GM21515 (cell line): ENCODE measurements around the gene MBLAC1.

Experiments used
- ATAC-seq: cut with Tn5 transposase; IDR thresholded peaks from one replicate; pipeline ENCODE4 v1.9.1; 2021; ENCODE audit not compliant: unreplicated experiment

Gene MBLAC1

DNA sequence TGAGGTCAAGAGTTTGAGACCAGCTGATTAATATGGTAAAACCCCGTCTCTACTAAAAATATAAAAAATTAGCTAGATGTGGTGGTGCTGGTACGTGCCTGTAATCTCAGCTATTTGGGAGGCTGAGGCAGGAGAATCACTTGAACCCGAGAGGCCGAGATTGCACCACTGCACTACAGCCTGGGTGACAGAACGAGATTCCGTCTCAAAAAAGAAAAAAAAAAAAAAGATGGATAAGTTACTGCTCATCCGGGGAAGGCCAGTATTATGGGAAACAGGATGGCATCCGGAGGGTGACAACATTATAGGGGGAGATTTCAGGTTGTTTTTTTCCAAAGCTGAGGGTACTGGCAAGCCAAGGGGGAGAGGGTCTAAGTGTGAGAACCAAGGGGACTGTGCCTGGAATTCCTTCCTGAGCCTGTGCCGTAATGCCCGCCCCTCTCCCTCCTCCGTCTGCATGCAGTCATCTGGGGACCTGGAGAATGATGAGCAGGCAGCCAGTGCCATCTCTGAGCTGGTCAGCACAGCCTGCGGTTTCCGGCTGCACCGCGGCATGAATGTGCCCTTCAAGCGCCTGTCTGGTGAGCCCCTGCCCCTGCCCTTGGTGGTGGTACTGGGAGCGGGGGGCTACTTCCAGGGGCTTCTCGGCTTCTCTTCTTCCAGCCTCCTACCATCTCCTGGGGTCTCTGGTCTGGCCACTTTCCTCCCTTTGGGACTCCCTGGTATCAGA, 26.3 kb downstream of the MBLAC1 start:
- ATAC-seq: no peak

- ATAC-seq: no peak
Measured at GRCh38 chr7:100153708-100154535, 27.2 kb downstream of the MBLAC1 start.

DNA sequence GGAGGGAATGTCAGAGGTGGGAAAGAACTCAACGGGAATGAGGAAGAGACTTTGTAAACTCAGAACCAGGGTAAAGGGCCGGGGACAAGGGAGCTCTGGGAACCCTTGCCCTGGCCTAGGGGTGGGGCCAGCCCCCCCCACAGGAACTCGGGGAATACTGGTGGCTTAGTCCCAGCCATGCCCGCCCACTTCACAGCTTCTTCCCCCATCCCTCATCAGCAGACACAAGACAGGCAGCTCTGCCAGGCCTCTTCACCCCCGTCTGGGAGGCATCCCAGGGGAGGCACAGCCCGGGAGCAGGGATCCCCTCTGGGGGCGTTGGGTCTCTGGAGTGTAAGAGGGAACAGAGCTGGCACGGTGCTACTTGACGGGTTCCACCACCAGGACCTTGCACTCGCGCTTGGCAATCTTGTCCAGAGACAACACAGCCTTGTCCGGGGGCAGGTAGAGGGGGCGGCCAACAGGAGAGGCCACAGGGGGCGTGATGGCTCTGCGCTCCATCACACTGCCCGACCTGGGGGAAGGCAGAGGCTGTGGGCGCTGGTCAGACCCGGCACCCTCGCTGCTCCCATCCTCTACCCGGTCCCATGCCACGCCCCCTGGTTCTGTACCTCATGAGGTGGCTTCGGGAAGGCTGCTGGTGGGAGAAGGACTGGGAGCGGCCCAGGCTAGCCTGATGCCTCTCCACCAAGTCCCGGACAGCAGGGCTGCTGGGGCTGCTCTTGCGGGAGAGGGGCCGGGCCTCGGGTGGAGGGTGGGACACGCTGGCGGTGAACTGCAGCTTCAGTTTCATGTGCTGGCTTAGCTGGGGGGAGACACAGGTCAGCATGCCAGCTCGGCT, 28.1 kb downstream of the MBLAC1 start:
- no peak for ATAC-seq

- ATAC-seq: no peak
Measured at GRCh38 chr7:100155553-100156317, 29.0 kb downstream of the MBLAC1 start.

GRCh38 chr7:100156331-100157068, 29.7 kb downstream of the MBLAC1 start:
- ATAC-seq: no peak

DNA sequence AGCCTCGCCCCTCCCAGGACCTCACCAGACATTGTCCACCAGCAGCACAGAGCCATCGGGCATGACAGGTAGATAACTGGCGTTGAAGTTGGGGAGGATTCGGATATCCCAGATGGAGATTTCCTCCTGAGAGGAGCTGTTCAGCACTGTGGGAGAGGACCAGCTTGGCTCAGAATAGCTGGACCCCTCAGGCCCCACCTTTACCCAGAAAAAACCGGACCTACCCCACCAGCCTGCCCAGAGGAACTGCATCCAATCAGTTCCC, 30.2 kb downstream of the MBLAC1 start:
- no peak for ATAC-seq

DNA sequence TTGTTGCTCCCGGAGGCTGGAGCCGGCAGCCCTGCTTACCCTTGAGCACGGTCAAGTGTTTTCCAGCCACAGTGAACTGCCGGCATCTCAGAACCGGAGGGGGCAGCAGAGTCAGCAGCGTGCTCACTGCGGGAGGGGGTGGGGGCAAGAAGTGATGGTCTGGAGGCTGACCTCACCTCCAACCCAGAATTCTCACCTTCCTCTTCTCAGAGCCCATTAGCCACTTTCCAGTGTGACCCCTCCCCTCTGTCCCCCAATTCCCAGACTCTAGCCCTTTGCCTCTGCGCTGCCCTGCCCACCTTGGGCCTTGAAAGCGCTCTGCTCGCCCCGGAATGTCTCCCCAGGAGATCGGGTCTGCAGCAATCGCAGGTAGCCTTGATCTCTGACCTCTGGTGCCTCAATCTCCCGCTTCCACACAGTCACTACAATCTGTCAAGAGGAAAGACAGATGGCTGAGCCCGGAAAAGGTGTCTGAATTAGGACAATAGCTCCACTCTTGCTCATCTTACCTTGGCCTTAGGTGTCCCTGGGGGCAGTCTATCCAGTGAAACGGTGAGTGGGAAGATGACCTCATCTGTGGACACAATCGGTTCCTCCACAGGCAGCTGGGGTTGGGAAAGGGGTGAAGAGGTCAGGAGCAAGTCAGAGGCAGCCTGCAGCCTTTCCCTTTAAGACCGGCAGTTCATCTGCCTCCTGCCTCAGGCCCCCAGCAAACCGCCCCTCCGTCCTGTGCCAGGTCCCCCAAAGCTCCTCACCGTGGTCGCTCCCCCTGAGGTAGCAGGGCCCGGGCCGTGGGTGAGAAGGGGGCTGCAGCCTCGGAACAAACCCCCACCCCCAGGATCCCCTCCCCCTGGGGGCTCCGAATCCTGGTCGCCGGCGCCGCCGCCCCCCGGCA, 30.8 kb downstream of the MBLAC1 start:
- ATAC-seq: no peak

DNA sequence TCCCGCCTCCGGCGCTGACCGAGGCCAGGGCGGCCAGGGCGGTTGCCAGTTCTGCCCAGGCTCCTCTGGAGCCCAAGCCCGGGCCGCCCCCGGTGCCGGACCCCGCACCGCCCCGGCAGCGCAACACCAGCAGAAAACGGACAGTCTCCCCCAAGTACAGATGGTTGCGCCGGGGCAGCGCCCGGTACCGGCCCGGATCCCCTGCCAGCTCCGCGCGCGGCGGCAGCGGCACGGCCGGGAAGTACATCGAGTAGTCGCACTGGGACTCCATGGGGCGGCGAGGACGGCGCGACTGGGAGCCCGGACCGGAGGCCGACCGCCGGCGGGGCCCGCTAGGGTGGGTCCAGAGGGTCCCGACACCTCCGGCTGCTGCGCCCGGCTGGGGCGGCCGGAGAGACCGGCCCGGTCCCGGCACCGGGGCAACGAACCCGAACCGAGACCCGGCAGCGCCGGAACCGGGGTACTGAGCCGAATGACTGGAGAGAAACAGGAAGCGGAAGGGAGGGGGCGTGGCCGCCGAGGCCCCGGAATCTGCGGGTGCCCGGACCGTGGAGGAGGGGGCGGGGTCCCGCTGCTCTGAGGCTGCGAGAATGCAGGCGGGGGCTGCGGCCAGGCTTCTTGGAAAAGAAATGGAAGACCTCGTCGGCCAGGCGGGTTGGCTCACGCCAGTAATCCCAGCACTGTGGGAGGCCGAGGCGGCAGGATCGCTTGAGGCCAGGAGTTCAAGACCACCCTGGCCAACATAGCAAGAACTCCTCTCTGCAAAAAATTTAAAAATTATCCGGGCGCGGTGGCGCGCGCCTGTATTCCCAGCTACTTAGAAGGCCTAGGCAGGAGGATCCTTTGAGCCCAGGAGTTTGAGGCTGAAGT, 31.7 kb downstream of the MBLAC1 start, which contains the start of gene TRAPPC14:
TSS of gene TRAPPC14 (minus strand) at position 495 of the 870 bp plus-strand sequence. CDS start at position 271, 224 bp downstream.
- ATAC-seq: peak; percentile 64

- no peak for ATAC-seq
Measured at GRCh38 chr7:100159099-100159623, 32.4 kb downstream of the MBLAC1 start.

- no peak for ATAC-seq
Measured at GRCh38 chr7:100160067-100160466, 33.3 kb downstream of the MBLAC1 start.

DNA sequence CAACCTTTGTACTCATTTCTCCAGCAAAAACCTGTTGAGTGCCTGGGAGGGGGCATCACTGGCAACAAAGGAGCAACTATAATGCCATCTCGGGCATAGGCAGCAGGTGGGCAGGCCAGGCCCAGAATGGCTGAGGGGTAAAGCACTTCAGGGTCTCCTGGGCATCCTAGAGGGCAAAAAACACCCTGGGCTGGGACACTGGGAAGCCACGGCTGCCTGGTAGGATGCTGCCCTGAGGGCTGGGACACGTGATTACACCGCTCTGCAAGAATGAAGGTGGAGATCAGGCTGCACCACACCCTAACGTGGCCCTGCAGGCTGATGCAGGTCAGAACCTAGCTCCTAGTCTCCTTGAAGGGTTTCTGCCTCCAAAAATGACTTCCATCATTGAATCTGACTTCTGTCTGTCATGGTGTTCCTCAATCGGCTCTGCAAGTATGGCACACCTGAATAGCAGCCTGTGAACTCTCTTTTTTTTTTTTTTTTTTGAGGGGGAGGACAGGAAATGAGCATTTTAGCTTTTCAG, 36.3 kb downstream of the MBLAC1 start:
- ATAC-seq: no peak

GRCh38 chr7:100163871-100164270, 37.1 kb downstream of the MBLAC1 start:
- ATAC-seq: no peak

- no peak for ATAC-seq
Measured at GRCh38 chr7:100166317-100166940, 39.7 kb downstream of the MBLAC1 start.

DNA sequence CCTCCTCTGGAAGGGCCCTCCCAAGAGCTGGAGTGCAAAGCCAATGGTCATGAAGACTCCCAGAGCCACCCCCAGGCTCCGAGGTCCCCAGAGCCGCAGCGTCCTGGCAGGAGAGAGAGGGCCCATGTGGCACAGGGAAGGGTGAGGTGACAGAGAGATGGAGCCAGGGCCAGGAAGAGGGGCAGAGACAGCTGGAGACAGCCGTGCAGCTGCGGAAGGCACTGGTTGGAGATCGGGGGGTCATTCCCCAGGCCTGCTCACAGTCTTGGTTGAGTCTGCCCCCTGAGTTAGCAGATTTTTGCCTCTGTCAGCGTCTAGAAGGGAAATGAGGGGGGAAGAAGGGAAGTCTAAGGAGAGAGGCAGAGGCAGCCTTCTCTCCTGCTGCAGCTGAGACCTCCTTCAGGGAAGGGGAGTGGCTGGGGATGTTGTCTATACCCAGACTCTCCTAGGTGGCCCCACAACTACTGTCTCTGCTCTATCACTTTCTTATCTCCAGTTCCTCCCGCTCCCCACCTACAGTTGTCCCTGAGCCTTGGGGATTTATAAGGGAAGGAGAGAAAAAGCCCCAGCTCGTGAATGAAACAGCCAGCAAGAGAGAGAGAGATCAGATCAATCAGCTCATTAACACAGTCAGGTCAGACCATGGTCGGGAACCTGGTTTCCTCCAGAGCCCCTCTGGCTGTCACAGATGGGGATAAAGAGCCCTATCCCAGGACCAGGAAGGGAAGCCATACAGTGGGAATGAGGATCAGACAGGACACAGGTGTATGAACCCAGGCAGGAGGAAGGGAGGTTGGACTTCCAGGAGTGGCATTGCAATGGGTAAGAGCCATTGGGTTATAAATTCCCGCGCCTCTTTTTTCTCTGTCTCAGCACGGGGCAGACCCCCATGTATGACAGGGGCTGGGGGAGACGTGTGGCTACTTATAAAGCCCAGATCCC, 40.5 kb downstream of the MBLAC1 start:
- no peak for ATAC-seq

DNA sequence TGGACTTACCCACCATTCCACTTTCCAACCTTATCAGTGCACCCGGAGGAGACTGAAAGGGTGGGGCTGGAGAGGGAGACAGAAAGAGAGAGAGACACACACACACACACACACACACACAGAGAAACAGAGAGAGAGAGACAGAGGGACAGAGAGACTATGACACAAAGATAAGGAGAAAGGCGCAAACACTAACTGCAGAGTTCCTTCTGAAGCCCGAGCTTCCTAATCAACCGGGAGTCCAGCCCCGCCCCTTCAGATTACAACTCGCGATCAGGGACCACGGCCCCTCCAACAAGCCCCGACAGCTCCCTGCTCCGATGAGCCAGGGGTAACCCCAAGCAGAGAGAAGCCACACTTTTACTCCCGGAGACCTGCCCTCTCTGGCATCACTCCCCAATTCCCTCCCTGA, 41.2 kb downstream of the MBLAC1 start:
- ATAC-seq: no peak
